NCI-H748 (cell line): Measurements from ENCODE around the gene XPO4.
"Not testable (repeated sequence)": the region's sequence is repeated elsewhere in the genome, so short reads cannot be mapped to it uniquely, and the experiment has no call there.

ENCODE experiments used
- DNase-seq: peaks from one replicate; lab custom pipeline; 2025; ENCODE audit not compliant: unreplicated experiment; lab: John Stamatoyannopoulos, UW

XPO4 gene

GRCh38 chr13:20902438-20903163 lies at the start of gene XPO4:
Gene XPO4, minus strand, starts transcription at chr13:20902746. Its CDS starts 8 bp downstream, at chr13:20902738.
- peak; percentile 93 for DNase-seq

- DNase-seq: not testable (repeated sequence)
Measured at GRCh38 chr13:20948001-20948400, 45.5 kb upstream of the XPO4 start.

- DNase-seq: no peak
Measured at GRCh38 chr13:20945952-20946383, 43.4 kb upstream of the XPO4 start.

GRCh38 chr13:20942938-20943559 lies 40.5 kb upstream of the XPO4 start:
- no peak for DNase-seq

- not testable (repeated sequence) for DNase-seq
Measured at GRCh38 chr13:20940511-20940910, 38.0 kb upstream of the XPO4 start.

GRCh38 chr13:20940083-20940482 lies 37.5 kb upstream of the XPO4 start:
- DNase-seq: no peak

- no peak for DNase-seq
Measured at GRCh38 chr13:20939662-20940061, 37.1 kb upstream of the XPO4 start.

- no peak for DNase-seq
Measured at GRCh38 chr13:20938302-20938701, 35.8 kb upstream of the XPO4 start.

- no peak for DNase-seq
Measured at GRCh38 chr13:20927596-20928257, 25.2 kb upstream of the XPO4 start.

- DNase-seq: not testable (repeated sequence)
Measured at GRCh38 chr13:20925395-20925790, 22.8 kb upstream of the XPO4 start.

- DNase-seq: peak; percentile 96
Measured at GRCh38 chr13:20924758-20925394, 22.3 kb upstream of the XPO4 start.

GRCh38 chr13:20923272-20923671 lies 20.7 kb upstream of the XPO4 start:
- no peak for DNase-seq

- DNase-seq: no peak
Measured at GRCh38 chr13:20921572-20921971, 19.0 kb upstream of the XPO4 start.

GRCh38 chr13:20915676-20916075 lies 13.1 kb upstream of the XPO4 start:
- DNase-seq: not testable (repeated sequence)

- DNase-seq: no peak
Measured at GRCh38 chr13:20911037-20911436, 8.5 kb upstream of the XPO4 start.

GRCh38 chr13:20908714-20909497 lies 6.4 kb upstream of the XPO4 start:
- no peak for DNase-seq

GRCh38 chr13:20904908-20905307 lies 2.4 kb upstream of the XPO4 start:
- DNase-seq: no peak

GRCh38 chr13:20903164-20903475 lies 574 bp upstream of the XPO4 start:
- DNase-seq: no peak

GRCh38 chr13:20901668-20902437 lies 693 bp downstream of the XPO4 start:
- peak; percentile 76 for DNase-seq

GRCh38 chr13:20894245-20894644 lies 8.3 kb downstream of the XPO4 start:
- no peak for DNase-seq
